ENCODE data around the gene SLC4A3.

SLC4A3 gene

GRCh38 chr2:219684721-219685689, 57.6 kb downstream of the SLC4A3 start:
- DNase-seq = peak; percentile 58

GRCh38 chr2:219687272-219687671, 59.8 kb downstream of the SLC4A3 start:
- no peak for DNase-seq

DNA sequence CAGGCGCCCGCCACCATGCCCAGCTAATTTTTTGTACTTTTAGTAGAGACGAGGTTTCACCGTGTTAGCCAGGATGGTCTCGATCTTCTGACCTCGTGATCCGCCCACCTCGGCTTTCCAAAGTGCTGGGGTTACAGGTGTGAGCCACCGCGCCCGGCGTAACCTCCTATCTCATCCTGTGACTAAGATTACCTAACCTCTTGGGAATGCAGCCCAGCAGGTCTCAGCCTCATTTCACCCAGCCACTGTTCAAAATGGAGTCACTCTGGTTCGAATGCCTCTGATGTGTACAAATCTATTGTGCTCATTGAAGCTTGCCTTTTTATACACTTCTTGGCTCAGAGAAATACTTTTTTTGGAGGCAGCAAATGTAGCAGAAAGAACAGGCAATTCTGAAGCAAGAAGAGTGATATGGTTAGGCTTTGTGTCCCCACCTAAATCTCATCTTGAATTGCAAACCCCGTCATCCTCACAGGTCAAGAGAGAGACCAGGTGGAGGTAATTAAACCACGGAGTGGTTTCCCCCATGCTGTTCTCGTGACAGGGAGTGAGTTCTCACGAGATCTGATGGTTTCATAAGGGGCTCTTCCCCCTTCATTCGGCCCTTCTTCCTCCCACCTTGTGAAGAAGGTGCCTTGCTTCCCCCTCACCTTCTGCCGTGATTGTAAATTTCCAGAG, 60.6 kb downstream of the SLC4A3 start:
- no peak for DNase-seq

GRCh38 chr2:219688560-219689445, 61.4 kb downstream of the SLC4A3 start:
- peak; percentile 40 for DNase-seq

- DNase-seq = peak; percentile 67
Observed at GRCh38 chr2:219689676-219690628, 62.5 kb downstream of the SLC4A3 start.

GRCh38 chr2:219691571-219691970, 64.1 kb downstream of the SLC4A3 start:
- no peak for DNase-seq

Measured in femur (tissue), 1 donor.